Measurements from ENCODE around the gene WWC1.
"Not testable (repeated sequence)": the region's sequence is repeated elsewhere in the genome, so short reads cannot be mapped to it uniquely, and the experiment has no call there.

WWC1 gene

DNA sequence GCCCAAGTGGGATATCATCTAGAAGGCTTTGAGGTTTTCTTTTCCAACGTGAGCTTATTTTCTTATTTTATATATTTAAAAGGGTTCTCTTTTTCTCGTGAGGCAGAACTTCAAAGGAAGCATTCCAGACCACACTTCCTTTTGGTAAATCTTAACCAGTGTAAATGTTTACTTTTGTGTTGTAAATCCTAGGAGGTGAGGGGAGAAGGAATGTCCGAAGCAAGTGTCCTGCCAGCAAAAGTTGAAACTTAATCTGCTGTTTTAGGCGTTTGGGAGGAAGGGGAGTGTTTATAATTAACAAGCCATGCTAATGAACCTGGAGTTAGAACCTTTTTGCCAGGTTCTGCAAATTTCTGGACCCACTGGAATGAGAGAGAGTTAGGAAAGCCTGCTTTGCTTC lies 37.9 kb downstream of the WWC1 start:
- DNase-seq (ENCODE audit: low read depth in 2 of 2, low spot score in 1 of 2) = no peak

DNA sequence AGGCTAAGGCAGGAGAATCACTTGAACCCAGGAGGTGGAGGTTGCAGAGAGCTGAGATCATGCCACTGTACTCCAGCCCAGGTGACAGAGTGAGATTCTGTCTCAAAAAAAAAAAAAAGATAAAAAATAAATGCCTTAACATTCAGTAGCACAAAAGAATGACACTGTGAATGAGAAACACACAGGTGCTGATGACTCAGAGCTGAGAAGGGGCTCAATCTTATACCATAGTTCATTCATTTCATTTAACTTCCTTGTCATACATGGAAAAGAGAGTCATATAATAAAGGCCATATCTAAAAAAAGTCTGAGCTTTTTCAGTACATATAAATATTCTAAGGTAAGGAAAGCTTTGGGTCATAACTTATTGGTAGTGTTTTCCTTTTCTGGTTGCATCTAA lies 40.6 kb downstream of the WWC1 start:
- DNase-seq (ENCODE audit: low read depth in 2 of 2, low spot score in 1 of 2) = no peak

DNA sequence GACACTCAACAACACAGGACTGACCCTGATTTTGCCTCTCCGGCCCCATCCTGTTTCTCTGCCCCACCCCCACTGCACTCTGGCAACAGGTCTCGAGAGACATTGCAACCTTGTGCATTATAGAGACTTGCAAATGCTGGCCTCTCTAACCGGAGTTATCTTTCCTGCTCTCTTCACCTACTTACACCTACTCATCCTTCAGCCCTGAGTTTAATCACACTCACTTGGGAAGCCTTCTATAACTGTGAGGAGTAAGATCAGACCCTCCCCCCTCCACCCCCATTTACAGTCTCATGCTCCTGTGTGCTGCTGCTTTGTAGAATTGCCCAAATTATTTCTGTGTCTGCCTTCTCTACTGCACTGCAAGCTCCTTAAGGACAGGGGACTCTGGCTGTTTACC lies 42.8 kb downstream of the WWC1 start:
- DNase-seq (ENCODE audit: low read depth in 2 of 2, low spot score in 1 of 2) = no peak

DNA sequence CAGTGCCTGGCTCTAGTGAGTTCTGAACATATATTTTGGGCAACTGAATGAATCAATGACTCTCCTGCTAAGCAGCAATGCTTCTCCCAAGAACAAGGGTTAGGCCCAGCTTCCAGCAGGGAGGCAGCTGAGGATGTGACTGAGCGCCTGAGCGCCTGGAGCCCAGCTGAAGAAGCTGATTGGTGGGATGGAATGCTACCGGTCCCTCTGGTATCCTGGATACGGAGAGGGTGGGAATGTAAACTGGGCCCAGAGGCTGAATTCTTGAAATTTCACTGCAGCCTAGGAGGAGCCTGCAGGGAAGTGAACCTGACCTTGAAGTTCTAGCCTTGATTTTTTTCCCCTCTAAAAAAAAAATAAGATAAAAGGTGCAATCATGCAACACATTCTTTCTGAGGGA lies 43.2 kb downstream of the WWC1 start:
- no peak for DNase-seq (ENCODE audit: low read depth in 2 of 2, low spot score in 1 of 2)

DNA sequence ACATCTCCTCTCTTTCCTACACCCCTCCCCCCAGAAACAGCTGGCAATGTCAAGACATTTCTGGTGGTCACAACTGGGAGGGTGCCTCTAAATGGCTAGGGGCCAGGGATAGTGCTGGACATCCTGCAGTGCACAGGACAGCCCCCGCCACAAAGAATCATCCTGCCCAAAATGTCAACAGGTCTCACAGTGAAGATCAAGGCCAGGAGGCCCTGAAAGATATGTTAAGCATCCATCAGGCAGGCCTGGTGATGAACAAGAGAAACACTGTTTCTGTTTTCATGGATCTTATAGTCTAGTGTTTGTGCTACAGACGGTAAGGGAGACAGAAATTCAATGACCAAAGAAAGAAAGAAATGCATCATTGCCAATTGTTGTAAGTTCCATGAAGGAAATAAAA lies 45.9 kb downstream of the WWC1 start:
- no peak for DNase-seq (ENCODE audit: low read depth in 2 of 2, low spot score in 1 of 2)

DNA sequence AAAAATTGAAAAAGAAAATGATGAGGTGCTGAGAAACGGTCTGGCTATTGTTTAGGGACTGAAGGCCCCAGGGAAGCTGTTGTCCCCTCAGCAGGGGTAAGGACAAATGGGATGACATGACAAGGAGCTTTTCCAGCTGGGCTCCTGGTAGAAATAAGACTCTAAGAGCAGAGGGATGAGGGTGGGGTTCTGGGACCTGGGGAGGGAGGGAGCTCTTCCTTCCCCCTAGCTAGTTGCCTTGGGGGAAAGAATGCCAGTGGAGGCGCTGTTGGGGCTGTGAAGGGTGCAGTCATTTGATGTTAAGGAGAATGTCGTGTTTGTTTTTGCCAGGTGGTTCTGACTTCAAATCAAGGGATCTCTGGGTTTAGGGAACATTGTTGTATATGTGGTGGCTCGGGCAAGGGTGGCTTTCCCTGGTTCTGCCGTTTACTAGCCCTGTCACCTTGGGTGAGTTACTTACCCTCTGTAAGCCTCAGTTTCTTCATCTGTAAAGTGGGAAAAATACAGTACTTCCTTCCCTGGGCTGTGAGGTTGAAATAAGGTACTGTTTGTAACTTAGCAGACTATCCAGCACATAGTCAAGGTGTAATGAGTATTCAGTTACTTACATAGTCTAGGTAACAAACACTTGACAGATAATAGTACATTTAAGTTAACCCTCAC lies 47.8 kb downstream of the WWC1 start:
- DNase-seq (ENCODE audit: low read depth in 2 of 2, low spot score in 1 of 2) = no peak

DNA sequence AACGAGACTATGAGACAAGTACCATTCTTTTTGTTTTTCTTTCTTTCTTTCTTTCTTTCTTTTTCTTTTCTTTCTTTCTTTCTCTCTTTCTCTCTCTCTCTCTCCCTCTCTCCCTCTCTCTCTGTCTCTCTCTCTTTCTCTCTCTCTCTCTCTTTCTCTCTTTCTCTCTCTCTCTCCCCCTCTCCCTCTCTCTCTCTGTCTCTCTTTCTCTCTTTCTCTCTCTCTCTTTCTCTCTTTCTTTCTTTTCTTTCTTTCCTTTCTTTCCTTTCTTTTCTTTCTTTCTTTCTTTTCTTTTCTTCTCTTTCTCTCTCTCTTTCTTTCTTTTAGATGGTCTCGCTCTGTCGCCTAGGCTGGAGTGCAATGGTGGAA lies 48.3 kb downstream of the WWC1 start:
- DNase-seq (ENCODE audit: low read depth in 2 of 2, low spot score in 1 of 2) = not testable (repeated sequence)

DNA sequence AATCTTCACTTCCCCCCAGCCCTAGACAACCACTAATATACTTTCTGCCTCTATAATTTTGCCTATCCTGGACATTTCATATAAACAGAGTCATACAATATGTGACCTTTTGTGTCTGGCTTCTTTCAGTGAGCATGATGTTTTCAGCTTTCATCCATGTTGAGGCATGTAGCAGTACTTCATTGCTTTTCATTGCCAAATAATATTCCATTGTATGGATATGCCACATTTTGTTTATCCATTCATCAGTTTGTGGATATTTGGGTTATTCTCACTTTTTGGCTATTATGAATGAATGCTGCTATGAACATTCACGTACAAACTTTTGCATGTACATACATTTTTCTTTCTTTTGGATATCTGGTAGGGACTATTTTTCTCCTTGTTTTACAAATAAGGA lies 49.0 kb downstream of the WWC1 start:
- no peak for DNase-seq (ENCODE audit: low read depth in 2 of 2, low spot score in 1 of 2)

DNA sequence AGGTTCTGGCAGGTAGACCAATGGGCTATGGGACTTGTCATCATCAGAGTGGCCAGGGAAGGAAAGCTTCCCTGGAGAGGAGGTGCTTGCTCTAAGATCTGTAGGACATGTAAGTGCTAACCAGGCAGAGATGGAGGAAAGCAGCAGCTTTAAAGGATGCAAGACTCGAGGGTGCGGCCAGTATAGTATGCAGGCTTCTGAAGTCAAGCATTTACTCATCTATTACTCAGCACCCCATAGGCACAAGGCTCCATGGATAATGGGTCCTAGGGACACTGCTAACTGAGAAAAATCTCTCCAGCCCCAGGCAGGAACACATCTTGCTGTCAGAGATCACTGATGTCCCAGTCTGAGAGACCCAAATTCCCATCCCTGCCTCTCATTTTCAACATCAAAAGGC lies 49.7 kb downstream of the WWC1 start:
- no peak for DNase-seq (ENCODE audit: low read depth in 2 of 2, low spot score in 1 of 2)

DNA sequence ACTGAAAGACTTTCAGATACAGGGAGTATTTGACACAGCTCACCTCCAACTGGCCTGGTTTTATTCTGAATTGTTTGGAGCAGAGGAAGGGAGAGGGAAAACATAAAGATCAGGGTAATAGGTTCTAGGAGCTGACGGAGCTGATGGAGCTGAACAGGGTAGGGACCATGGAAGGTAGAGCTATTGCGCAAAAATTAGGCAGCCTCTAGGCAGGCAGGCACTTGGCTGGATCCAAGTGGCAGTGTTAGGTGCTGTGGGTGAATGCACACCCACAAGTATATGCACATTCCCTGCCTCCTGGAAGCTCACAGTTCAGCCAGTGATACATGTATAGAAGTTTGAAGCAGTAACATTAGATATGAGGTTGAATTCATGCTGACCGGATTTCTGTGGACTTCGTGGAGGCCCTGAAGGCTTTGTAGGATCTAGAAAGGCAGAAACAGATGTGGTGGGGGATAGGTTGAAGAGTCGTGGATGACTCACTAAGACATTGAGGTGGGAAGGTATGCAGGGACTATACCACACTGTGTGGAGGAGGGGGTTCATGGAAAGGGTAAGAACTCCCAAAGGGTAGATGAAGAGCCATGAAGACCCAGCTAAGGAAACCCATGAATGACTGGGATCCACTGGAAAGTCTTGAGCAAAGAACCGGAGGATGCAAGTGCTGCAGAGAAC lies 50.8 kb downstream of the WWC1 start:
- DNase-seq (ENCODE audit: low read depth in 2 of 2, low spot score in 1 of 2) = no peak

DNA sequence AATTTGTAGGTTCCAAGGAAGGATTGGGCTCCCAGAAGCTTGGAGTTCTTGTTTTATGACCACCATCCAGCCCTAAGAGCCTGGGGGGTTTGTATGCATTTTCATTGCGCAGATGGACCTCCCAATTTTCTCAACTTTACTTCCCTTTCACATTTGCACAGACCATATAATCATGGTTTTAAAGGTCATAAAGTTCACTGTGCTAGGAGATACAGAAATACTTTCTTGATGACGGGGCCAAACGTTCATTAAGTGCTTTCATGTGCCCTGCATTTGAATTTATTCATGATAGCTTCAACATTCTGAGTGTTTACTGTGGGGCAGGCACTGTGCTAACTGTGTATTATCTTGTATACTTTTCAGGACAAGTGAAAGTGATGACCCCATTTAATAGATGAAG lies 51.5 kb downstream of the WWC1 start:
- DNase-seq (ENCODE audit: low read depth in 2 of 2, low spot score in 1 of 2) = no peak

DNA sequence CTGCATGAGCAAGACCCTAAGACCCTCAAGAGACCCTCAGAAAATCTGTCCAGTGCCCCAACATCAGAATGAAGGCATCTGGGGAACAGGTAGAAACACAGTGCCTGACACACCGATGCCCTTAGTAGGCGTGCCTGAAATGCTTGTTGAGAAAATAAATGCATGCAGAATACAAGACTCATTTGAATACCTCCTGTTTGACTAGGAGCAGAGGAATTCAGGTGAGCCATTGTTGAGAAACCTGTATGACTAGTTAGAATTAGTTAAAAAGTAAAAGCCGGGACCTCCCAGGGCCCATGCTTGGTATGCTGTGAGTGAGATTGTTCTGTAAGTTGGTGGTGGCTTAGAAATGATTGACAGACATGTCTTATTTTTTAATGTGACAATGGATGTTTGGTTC lies 55.0 kb downstream of the WWC1 start:
- DNase-seq (ENCODE audit: low read depth in 2 of 2, low spot score in 1 of 2) = no peak

DNA sequence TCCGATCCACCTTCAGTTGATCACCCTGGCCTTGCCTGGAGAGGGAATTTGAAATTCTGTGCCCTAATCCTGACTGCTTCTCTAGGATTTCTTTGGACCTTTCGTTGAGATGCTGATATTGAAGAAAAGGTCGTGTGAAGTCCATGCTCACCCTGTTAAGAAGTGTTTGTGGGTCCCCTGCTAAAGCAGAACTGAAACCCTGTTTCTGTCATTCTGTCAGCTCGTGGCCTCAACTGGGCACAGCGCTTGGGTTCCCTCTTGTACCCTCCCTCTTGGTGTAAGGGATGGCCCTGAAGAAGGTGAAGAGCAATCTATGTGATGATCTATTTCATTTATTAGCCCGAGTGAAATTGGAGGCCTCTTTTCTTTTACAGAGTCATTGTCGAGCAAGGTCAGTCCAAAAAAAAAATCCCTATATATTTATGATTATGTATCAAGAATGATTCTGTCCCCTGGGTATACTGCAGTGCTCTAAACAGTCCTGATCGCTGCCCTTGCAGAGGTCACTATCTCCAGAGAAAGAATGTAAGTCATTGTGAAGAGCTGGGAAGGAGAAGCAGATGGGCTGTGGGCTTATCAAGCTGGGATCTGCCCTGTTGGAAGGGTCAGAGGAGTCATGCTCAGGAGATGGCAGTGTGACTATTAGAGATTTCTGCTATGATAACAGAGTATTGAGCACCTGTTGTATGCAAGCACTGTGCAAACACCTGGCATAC lies 56.1 kb downstream of the WWC1 start:
- DNase-seq (ENCODE audit: low read depth in 2 of 2, low spot score in 1 of 2) = no peak

DNA sequence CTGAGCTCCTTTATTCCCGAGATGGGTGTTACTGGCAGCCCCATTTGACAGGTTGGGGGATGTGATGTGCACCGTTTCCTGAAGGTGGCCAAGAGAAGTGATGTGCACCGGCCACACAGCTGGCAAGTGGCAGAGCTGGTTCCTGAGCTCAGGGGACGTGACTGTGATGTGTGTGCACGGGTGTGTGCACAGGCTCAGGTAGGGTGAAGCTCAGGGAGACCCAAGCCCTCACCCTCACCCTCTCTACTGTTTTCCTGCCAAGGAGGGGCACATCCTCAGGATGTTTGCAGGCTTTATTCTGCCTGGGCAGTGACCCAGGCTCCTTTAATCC lies 56.6 kb downstream of the WWC1 start:
- DNase-seq (ENCODE audit: low read depth in 2 of 2, low spot score in 1 of 2) = no peak

DNA sequence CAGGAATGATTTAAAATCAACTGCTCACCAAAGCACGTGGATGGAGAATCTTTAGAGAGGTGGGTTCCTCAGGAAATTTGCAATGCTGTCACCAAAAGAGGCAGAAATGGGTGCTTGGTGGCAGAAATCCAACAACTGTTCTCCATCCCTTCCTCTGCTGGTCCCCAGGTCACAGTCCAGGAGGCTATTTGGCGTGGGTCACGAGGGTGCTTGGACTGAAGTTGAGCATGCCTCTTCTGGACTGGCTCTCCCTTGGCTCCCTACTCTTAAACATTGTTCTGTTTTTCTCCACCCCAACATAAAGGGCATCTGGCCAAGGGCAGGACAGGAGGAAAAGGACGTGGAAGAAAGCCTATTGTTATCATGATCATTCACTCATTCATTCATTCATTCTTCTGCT lies 58.9 kb downstream of the WWC1 start:
- DNase-seq (ENCODE audit: low read depth in 2 of 2, low spot score in 1 of 2) = no peak

DNA sequence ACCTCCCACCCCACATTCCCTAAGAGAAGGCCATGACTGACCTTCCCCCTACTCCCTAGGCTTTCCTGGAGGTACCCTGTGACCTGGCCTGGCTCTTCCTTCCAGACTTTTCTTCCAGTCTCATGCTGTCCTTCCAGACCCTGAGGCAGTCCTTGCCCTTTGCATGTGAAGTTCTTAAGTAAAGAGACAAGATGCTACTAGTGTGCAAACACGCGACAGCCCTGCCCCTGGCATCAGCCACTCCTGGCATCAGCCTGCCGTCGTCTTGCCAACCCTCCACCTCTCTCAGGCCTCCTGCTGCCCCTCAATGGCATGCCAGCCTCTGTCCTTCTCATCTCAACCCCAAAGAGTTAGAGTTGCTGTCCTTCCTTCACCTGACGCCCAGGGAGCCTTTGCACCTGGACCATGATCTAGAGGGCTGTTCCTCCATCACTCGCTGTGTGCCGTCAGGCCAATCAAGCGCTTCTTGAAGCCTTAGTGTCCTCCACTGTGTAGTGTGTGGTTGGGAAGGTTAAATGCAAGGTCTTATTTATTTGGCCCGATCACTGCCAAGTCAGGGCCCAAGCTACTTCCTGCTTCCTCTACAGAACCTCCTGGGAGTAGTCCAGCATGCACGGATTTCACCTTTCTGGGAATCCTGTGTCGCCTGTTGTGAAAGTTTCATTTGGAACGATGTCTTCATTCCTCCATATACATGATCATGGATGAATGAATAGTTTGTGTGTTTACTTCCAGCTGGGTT lies 61.9 kb downstream of the WWC1 start:
- no peak for DNase-seq (ENCODE audit: low read depth in 2 of 2, low spot score in 1 of 2)

DNA sequence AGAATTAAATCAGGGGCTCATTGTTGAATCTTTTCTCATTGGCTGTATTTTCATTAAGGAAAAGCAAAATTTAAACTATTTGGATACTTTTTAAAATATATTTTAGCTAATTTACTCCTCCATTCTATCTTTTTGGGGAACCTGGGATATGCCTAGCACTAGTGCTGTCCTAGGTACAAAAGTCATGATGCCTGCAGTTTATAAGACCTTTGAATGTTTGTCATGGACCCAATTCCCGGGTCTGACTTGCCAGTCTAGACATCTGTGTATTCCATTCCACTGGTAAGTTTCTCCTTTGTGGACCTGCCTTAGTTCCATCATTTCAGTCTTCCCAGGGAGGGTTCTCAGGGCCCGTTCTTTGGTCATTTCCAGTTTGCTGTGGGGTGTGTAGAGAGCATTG lies 63.0 kb downstream of the WWC1 start:
- no peak for DNase-seq (ENCODE audit: low read depth in 2 of 2, low spot score in 1 of 2)

DNA sequence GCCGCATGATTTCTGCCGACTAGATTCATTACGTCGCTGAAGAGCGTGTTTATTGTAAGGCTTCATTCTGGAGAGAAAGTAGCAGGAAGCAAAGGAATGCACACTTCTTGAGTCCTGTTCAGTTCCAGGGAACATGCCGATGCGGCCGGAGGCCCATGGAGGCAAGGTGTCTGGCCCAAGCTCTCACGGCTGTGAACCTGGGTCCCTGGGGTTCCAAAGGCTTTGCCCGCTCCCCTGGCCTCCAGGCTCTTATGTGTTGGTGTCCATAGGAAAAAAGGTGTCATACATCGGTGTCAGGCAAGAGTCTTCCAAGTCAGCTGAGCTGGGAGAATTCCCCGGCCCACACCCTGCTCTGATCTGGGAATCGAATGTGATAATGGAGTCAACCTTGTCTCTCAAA lies 64.7 kb downstream of the WWC1 start:
- no peak for DNase-seq (ENCODE audit: low read depth in 2 of 2, low spot score in 1 of 2)

DNA sequence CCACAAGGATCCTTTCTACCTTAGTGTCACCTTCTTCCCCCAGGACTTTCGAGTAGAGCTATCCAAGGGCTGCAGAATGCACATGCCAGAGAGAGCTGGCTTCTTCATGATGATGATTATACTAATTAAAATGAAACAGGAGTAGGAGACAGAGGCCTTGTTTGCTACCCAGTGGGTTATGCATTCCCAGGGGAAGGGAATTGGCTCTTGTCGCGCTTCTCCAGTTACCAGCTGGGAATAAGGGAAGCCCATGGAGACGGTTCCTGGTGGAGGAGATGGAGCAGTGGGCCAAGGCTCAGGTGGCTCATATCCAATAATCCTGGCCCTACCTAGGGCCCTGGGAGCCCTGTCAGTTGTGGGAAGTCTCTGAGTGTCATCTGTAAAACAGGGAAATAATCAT lies 65.1 kb downstream of the WWC1 start:
- no peak for DNase-seq (ENCODE audit: low read depth in 2 of 2, low spot score in 1 of 2)

DNA sequence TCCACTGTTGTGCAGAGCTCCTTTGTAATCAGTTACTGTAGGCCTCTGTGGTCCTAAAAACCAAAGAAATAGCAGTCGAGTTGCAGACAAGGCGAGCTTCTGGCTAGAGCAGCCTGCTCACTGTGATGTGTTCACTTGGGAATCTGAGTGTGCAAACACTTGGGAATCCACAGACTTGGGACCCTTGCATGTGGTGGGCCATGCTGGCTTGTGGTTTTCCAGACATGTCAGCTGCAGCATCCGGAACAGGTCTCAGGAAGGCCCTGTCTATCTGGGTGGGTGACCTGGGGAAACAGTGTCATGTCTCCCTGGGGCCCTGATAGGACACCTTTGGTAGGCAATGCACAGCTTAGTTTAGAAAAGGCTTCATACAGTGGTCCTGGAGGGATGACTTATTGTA lies 66.4 kb downstream of the WWC1 start:
- DNase-seq (ENCODE audit: low read depth in 2 of 2, low spot score in 1 of 2) = no peak

DNA sequence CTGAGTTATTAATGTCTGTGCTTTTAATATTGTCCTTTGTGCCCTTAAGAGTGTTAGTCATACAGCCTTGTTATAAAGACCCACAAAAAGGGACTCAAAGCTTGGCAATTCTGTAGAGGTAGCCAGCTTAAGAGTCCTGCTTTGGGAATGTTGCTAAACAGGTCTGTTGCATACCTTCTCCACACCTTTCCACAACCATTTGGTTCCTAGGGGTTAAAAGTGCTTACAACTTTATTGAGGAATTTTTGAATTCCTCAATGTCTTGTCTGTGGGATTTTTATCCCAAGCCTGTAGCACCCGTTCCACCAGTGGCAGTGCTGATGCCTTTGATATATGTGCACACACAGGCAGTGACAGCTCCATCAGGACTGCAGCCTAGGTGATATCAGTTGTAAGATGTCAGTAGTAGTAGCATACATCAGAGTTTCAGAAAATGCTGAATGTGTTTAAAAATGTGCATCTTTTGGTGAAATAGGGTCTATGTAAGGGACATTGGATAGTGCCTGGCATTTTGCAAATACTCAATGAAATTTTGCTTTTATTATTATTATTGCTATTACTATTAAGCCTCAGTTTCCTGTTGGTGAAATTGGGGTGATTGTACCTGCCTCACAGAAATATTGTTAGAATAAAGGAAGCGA lies 68.5 kb downstream of the WWC1 start:
- DNase-seq (ENCODE audit: low read depth in 2 of 2, low spot score in 1 of 2) = no peak

Measured in stimulated activated CD8-positive, alpha-beta memory T cell treated with anti-CD3 and anti-CD28 coated beads, Interleukin-4, amount 100 ng/mL, for 1 hour (primary cell).